K562 (cell line): ENCODE data around the gene ETS1. TPM values are rescaled to one million over a fixed set of nuclear protein-coding genes. Genes with fewer than 3 reads are reported as not detected.

ENCODE experiments used
- ATAC-seq: fragments of 200-7000 bp; cut with Tn5 transposase; 3 replicates; pipeline ENCODE4 v1.9.1; 2020; ENCODE audit warnings: moderate library complexity
- BruUV-seq: library from RNA; stranded (reverse); fragments of 400-500 nt; replicated peaks from 2 replicates; lab custom pipeline; 2021; lab: Mats Ljungman, UMichigan
- CTCF ChIA-PET: fragments of 300-600 bp; formaldehyde crosslinking; extraction: SDS; loops from one replicate; lab custom pipeline; 2021; ENCODE audit warnings: low intra/inter-chr PET ratio; lab: Yijun Ruan, JAX
- POLR2A ChIA-PET: fragments of 300-600, 350-650 bp; sonication (Branson Sonifier 250); formaldehyde crosslinking; extraction: SDS; loops from one replicate; lab custom pipeline; 2021; ENCODE audit warnings: antibody characterized with exemption, inconsistent platforms; lab: Yijun Ruan, JAX
- DNase-seq, 4 experiments: peaks; one replicate each; pipeline versions ENCODE4 v3.0.0 to v3.0.0-alpha.2; 2011 to 2018; ENCODE audit warnings: low spot score in 3 of 4, mixed read lengths in 3 of 4; ENCODE audit errors: extremely low read depth in 1 of 4
- FAIRE-seq: peaks from 2 replicates; lab custom pipeline; 2011; peaks lifted over from hg19 to GRCh38; lab: Jason Lieb, UNC
- H2AFZ ChIP-seq: 2 replicates; pipeline ENCODE4 v1.6.0; 2011; ENCODE audit warnings: low read depth, low read length, control low read depth, inconsistent platforms
- H3K27ac ChIP-seq: fragments of 200-600 bp; 3 replicates; pipeline ENCODE4 v1.8.0; 2011; ENCODE audit warnings: low read depth, mild to moderate bottlenecking, control low read depth, inconsistent platforms, low read length, moderate library complexity, mixed read lengths; ENCODE audit errors: extremely low read depth
- H3K27me3 ChIP-seq, 2 experiments: fragments of 300-600 bp in 1 of 2; 2 replicates in 1 of 2; 3 replicates in 1 of 2; pipeline versions ENCODE4 v1.6.0 to v1.8.0; 2011; ENCODE audit warnings: inconsistent platforms in 2 of 2, low read length in 2 of 2, mild to moderate bottlenecking in 1 of 2, mixed read lengths in 1 of 2, moderate library complexity in 1 of 2; ENCODE audit not compliant: control insufficient read depth in 2 of 2, insufficient read depth in 2 of 2
- H3K36me3 ChIP-seq: fragments of 300-600 bp; 3 replicates; pipeline ENCODE4 v1.8.0; 2011; ENCODE audit warnings: mild to moderate bottlenecking, low read length, inconsistent platforms; ENCODE audit not compliant: control insufficient read depth, insufficient read depth
- H3K4me1 ChIP-seq, 2 experiments: fragments of 200-600 bp in 1 of 2; replicated peaks in 1 of 2; 2 replicates in 1 of 2; 3 replicates in 1 of 2; pipeline versions ENCODE4 v1.5.1 to v1.8.0; 2011; ENCODE audit warnings: inconsistent platforms in 2 of 2, low read length in 2 of 2, mild to moderate bottlenecking in 1 of 2, mixed read lengths in 1 of 2, moderate library complexity in 1 of 2; ENCODE audit not compliant: control insufficient read depth in 2 of 2, insufficient read depth in 2 of 2
- H3K4me2 ChIP-seq: 2 replicates; pipeline ENCODE4 v1.6.1; 2011; ENCODE audit warnings: low read length, control low read depth, inconsistent platforms, mixed read lengths; ENCODE audit not compliant: insufficient read depth
- H3K4me3 ChIP-seq: fragments of 200-600 bp; sonication (generic), shearing (Covaris generic); 2 replicates; pipeline ENCODE4 v1.5.1; 2016; ENCODE audit warnings: control low read depth, inconsistent platforms
- H3K79me2 ChIP-seq: fragments of 200-600 bp; 3 replicates; pipeline ENCODE4 v1.8.0; 2011; ENCODE audit warnings: low read length, inconsistent platforms; ENCODE audit not compliant: control insufficient read depth, insufficient read depth
- H3K9ac ChIP-seq, 2 experiments: 2 replicates each; pipeline versions ENCODE4 v1.6.0 to v1.6.1; 2011; ENCODE audit warnings: low read depth in 2 of 2, low read length in 2 of 2, control low read depth in 1 of 2, inconsistent platforms in 1 of 2, mild to moderate bottlenecking in 1 of 2, mixed read lengths in 1 of 2; ENCODE audit not compliant: insufficient read depth in 1 of 2
- H3K9me1 ChIP-seq: one replicate; pipeline ENCODE4 v1.6.0; 2011; ENCODE audit warnings: inconsistent platforms, mild to moderate bottlenecking, low read length, moderate library complexity; ENCODE audit not compliant: control insufficient read depth, insufficient read depth
- H3K9me3 ChIP-seq: replicated peaks from 2 replicates; pipeline ENCODE4 v1.5.1; 2011; ENCODE audit warnings: low read depth, low read length, inconsistent platforms; ENCODE audit not compliant: control insufficient read depth, insufficient read depth
- H4K20me1 ChIP-seq: replicated peaks from 2 replicates; pipeline ENCODE4 v1.6.1; 2011; ENCODE audit warnings: low read length, inconsistent platforms, mixed read lengths; ENCODE audit not compliant: control insufficient read depth, insufficient read depth
- ARHGAP35 ChIP-seq: fragments of 450-650 bp; IDR thresholded peaks from 2 replicates; pipeline ENCODE4 v1.6.1; 2018; ENCODE audit not compliant: partially characterized antibody
- VEZF1 ChIP-seq: fragments of 200-800 bp; sonication (Bioruptor generic); IDR thresholded peaks from 2 replicates; pipeline ENCODE4 v1.6.1; 2017; ENCODE audit warnings: missing genetic modification characterization, missing compliant biosample characterization
- ZNF121 ChIP-seq: sonication (generic); formaldehyde crosslinking; conservative IDR thresholded peaks from 2 replicates; pipeline ENCODE4 v1.8.0; 2022; ENCODE audit warnings: missing genetic modification reagents
- ZNF592 ChIP-seq: fragments of 450-650 bp; IDR thresholded peaks from 2 replicates; pipeline ENCODE4 v1.6.1; 2017; ENCODE audit warnings: antibody characterized with exemption, mild to moderate bottlenecking
- WGBS: fragments of 100-300 bp; shearing (Covaris generic); methylation state at CpG from one replicate; pipeline ENCODE4 v1.1.6; 2016; ENCODE audit warnings: low coverage, mixed read lengths; ENCODE audit not compliant: insufficient coverage; ENCODE audit errors: missing lambda C conversion rate; 5-methylcytosine and 5-hydroxymethylcytosine counted together
- in situ Hi-C: fragments of 300-500 bp; cut with MboI; formaldehyde crosslinking; loops from 4 replicates; pipeline ENCODE4 v1.15.0; 2018; ENCODE audit warnings: inconsistent platforms, mixed read lengths
- intact Hi-C: fragments of 100-400 bp; cut with micrococcal nuclease; formaldehyde crosslinking; loops from 2 replicates; pipeline ENCODE4 v1.14.2; 2022
- polyA plus RNA-seq, 8 experiments: library from polyadenylated mRNA; depleted of rRNA in 4 of 8; stranded (reverse) in 5 of 8; unstranded in 3 of 8; fragments of >200 nt; fragmentation: Nextera tagmentation in 2 of 8; fragmentation: Illumina TruSeq in 1 of 8; extraction: Ambion mirVana in 2 of 8; extraction: Trizol in 1 of 8; gene quantifications; 2 replicates each; pipeline versions ENCODE4 v1.2.1 to v1.2.3, GENCODE V29; 2011 to 2014; ENCODE audit warnings: inconsistent platforms in 1 of 8, missing spikeins in 1 of 8
- total RNA-seq, 7 experiments: library from RNA; depleted of rRNA in 6 of 7; stranded (reverse); fragments of >200 nt in 6 of 7; fragmentation: Illumina TruSeq in 2 of 7; extraction: Trizol in 2 of 7; gene quantifications; 2 replicates each; pipeline versions ENCODE4 v1.2.1 to v1.2.3, GENCODE V29; 2011 to 2021; ENCODE audit warnings: low replicate concordance in 1 of 7

Gene ETS1
- total and polyA plus RNA-seq, 9 of the 15 experiments (the other 6 are each of a cell fraction or from before 2014, with no cell fraction given), result 0.04 to 1.4 (median 0.23) TPM

GRCh38 chr11:128515086-128515485 is 72.3 kb downstream of the ETS1 start (continued):
- TF ChIP-seq VEZF1 (CRISPR knock-in tag), result no peak

GRCh38 chr11:128513915-128514681 is 73.3 kb downstream of the ETS1 start:
- no peaks in the 10 kb centered on the region for H4K20me1 ChIP-seq
- no peaks in the 10 kb centered on the region for H3K9me1 ChIP-seq
- in situ Hi-C loops, result no loop called here
- H3K4me3 ChIP-seq, result no peak overlapping the region
- CTCF ChIA-PET, result no interaction called here
- WGBS, result 0% methylated on average over 6 of the region's 6 CpGs
- H3K9me3 ChIP-seq, result no peaks in the 10 kb centered on the region
- no peak overlapping the region for H3K9ac ChIP-seq
- intact Hi-C loops, result no loop called here
- no peak for TF ChIP-seq ARHGAP35
- TF ChIP-seq ZNF592, result no peak
- TF ChIP-seq ZNF121, result no peak
- no peaks in the 10 kb centered on the region for H3K79me2 ChIP-seq
- H3K4me2 ChIP-seq, result no peak overlapping the region
- no peak for FAIRE-seq
- no peaks in the 10 kb centered on the region; a peak in 1 of 5 replicates for H3K4me1 ChIP-seq
- no peak overlapping the region for H3K27ac ChIP-seq
- no peak overlapping the region for H2AFZ ChIP-seq
- POLR2A ChIA-PET, result no interaction called here
- no peak for ATAC-seq
- BruUV-seq, result no TSS peak
- H3K36me3 ChIP-seq, result no peaks in the 10 kb centered on the region
- no peak for DNase-seq
- no peaks in the 10 kb centered on the region for H3K27me3 ChIP-seq
